GM23248 (cell line): ENCODE measurements around the gene DNAI2.

ENCODE experiments used
- EZH2 ChIP-seq: fragments of 200-600 bp; sonication (generic); IDR thresholded peaks from 2 replicates; pipeline ENCODE4 v1.6.1; 2018; ENCODE audit warnings: antibody characterized with exemption, mild to moderate bottlenecking; ENCODE audit not compliant: insufficient read depth, poor library complexity, severe bottlenecking
- EZH2phosphoT487 ChIP-seq: fragments of 200-600 bp; sonication (generic); IDR thresholded peaks from 2 replicates; pipeline ENCODE4 v1.6.1; 2018; ENCODE audit warnings: antibody characterized with exemption, moderate library complexity, mild to moderate bottlenecking, low read depth; ENCODE audit not compliant: insufficient read depth

DNA sequence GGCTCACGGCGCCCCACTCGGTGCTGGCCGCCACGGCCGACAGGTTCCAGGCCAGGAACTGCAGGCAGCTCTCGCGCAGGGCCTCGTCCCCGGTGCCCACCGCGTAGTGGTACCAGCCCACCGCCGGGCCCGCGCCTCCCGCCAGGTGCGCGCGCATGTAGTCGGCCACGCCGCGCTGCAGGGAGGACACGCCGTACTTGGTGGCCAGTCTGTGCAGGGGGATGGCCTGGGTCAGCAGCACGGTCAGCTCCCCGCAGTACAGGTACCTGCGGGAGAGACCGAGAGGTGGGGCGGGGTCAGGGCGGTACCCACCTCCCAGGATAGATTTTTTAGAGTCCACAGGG lies 83.4 kb downstream of the DNAI2 start:
- TF ChIP-seq EZH2 = no peak
- no peak for TF ChIP-seq EZH2phosphoT487
